HG02588 (cell line): ENCODE measurements around the gene MTNR1A.

Experiments
- ATAC-seq: cut with Tn5 transposase; IDR thresholded peaks from one replicate; pipeline ENCODE4 v1.9.1; 2021; ENCODE audit warnings: mild to moderate bottlenecking, moderate library complexity; ENCODE audit not compliant: unreplicated experiment

The MTNR1A gene

GRCh38 chr4:186494496-186494895, 60.9 kb downstream of the MTNR1A start:
- no peak for ATAC-seq

GRCh38 chr4:186487726-186488125, 67.6 kb downstream of the MTNR1A start:
- ATAC-seq: no peak

DNA sequence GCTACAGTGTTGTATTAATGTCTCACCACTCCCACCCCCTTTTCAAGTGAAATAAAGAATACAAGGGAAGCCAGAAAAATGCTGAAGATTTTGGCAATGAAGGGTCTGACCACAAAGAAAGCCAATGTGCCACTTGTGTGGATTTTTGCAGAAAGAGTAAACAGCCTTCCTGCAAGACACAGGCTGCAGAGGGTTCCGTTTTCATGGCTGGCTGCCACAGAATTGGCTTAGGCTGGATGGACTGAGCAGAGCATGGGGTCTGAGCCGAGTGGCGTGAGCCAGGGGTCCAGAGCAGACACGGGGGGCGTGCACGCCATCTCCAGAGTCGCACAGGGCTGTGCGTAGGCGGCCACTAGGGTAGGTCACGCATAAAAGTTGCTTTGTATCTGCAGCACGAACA, 69.2 kb downstream of the MTNR1A start:
- ATAC-seq: no peak

DNA sequence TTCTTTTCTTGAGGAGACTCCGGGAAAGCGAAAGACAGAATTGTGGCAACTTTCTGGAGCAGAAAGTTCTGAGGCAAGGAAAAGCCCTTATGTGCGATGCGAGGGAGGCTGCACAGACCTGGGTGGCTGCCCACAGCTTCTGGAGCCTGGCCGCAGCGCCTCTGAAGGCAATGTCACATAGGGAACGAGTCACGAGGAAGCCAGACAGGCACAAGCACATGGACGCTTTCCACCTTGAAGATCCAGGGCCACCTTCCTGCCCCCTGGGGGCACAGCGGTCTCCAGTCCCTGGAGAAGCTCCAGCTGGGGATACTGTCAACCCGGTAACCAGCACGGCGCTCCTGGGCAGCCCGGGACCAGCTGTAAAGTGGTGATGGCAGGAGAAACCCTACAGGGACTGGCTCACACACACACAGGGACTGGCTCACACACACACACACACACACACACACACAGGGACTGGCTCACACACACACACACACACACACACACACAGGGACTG, 69.8 kb downstream of the MTNR1A start:
- ATAC-seq: no peak

GRCh38 chr4:186485150-186485549, 70.2 kb downstream of the MTNR1A start:
- ATAC-seq: no peak

DNA sequence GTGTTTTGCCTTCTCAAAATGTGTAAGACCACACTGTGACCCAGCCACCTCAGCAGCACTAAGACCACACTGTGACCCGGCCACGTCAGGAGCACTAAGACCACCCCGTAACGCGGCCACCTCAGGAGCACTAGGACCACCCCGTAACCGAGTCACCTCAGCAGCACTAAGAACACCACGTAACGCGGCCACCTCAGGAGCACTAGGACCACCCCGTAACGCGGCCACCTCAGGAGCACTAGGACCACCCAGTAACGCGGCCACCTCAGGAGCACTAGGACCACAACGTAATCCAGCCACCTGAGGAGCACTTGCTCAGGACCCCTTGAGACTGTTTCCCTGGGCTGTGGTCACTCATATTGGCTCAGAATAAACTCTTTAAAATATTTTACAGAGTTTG, 71.7 kb downstream of the MTNR1A start:
- no peak for ATAC-seq
